GM12892 (cell line): Measurements from ENCODE around the gene TMEM52B.

Experiments
- POLR2A ChIP-seq: IDR thresholded peaks from 2 replicates; pipeline ENCODE4 v1.6.1; 2011; ENCODE audit warnings: low read depth, low read length, control low read depth
- POLR2AphosphoS5 ChIP-seq: IDR thresholded peaks from 2 replicates; pipeline ENCODE4 v1.6.1; 2011; ENCODE audit warnings: low read depth, low read length, control low read depth
- TAF1 ChIP-seq: IDR thresholded peaks from 2 replicates; pipeline ENCODE4 v1.6.1; 2011; ENCODE audit warnings: low read depth, mild to moderate bottlenecking, control low read depth, low read length, borderline replicate concordance

GRCh38 chr12:10160617-10161385 is 18.0 kb upstream of the TMEM52B start:
- TF ChIP-seq POLR2A (no peak), POLR2AphosphoS5 (no peak), TAF1 (no peak)
